IPS-18c (cell line): ENCODE results near the gene ACTG2.
"Not testable (repeated sequence)": the region's sequence is repeated elsewhere in the genome, so short reads cannot be mapped to it uniquely, and the experiment has no call there.

ENCODE experiments used
- H3K4me3 ChIP-seq: 2 replicates; pipeline ENCODE4 v1.7.0; 2013; ENCODE audit warnings: low read depth, mild to moderate bottlenecking, low read length, moderate library complexity; ENCODE audit not compliant: insufficient read depth
- H3K9me3 ChIP-seq: one replicate; pipeline ENCODE4 v1.6.1; 2013; ENCODE audit warnings: mild to moderate bottlenecking, low read length, moderate library complexity; ENCODE audit not compliant: control insufficient read depth, insufficient read depth

ACTG2 gene

GRCh38 chr2:73922681-73923080 is 29.9 kb downstream of the ACTG2 start:
- no peaks in the 10 kb centered on the region for H3K9me3 ChIP-seq
- H3K4me3 ChIP-seq: no peak overlapping the region

GRCh38 chr2:73925033-73925704 is 32.4 kb downstream of the ACTG2 start:
- Histone ChIP-seq H3K9me3 (no peaks in the 10 kb centered on the region), H3K4me3 (no peak overlapping the region)

- H3K9me3 ChIP-seq: no peaks in the 10 kb centered on the region
- no peak overlapping the region for H3K4me3 ChIP-seq
Observed at GRCh38 chr2:73925853-73926492, 33.2 kb downstream of the ACTG2 start.

GRCh38 chr2:73926493-73927327 is 33.9 kb downstream of the ACTG2 start, which contains the start of gene DGUOK:
Gene DGUOK (plus strand): TSS chr2:73926880. CDS start chr2:73926911, 31 bp downstream.
- H3K9me3 ChIP-seq: no peaks in the 10 kb centered on the region
- H3K4me3 ChIP-seq: peak within 1 kb of the TSS; percentile 100

GRCh38 chr2:73927344-73927743 is 34.5 kb downstream of the ACTG2 start:
- Histone ChIP-seq H3K4me3 (peak overlapping the region; percentile 100), H3K9me3 (no peaks in the 10 kb centered on the region)

GRCh38 chr2:73928963-73929347 is 36.1 kb downstream of the ACTG2 start:
- H3K9me3 ChIP-seq: no peaks in the 10 kb centered on the region
- H3K4me3 ChIP-seq: no peak overlapping the region

GRCh38 chr2:73930386-73930785 is 37.6 kb downstream of the ACTG2 start:
- no peaks in the 10 kb centered on the region for H3K9me3 ChIP-seq
- H3K4me3 ChIP-seq: no peak overlapping the region

- H3K4me3 ChIP-seq: no peak overlapping the region
- H3K9me3 ChIP-seq: no peaks in the 10 kb centered on the region
Observed at GRCh38 chr2:73931531-73932500, 39.0 kb downstream of the ACTG2 start.

GRCh38 chr2:73933194-73933593 is 40.4 kb downstream of the ACTG2 start:
- Histone ChIP-seq H3K9me3 (no peaks in the 10 kb centered on the region), H3K4me3 (no peak overlapping the region)

GRCh38 chr2:73935641-73936040 is 42.8 kb downstream of the ACTG2 start:
- no peaks in the 10 kb centered on the region for H3K9me3 ChIP-seq
- H3K4me3 ChIP-seq: no peak overlapping the region

- no peaks in the 10 kb centered on the region for H3K9me3 ChIP-seq
- no peak overlapping the region for H3K4me3 ChIP-seq
Observed at GRCh38 chr2:73937103-73937885, 44.5 kb downstream of the ACTG2 start.

- no peak overlapping the region for H3K4me3 ChIP-seq
Observed at GRCh38 chr2:73937899-73938298, 45.1 kb downstream of the ACTG2 start.

GRCh38 chr2:73938718-73939352 is 46.0 kb downstream of the ACTG2 start:
- no peak overlapping the region for H3K4me3 ChIP-seq

More at GRCh38 chr2:73937899-73938298, 45.1 kb downstream of the ACTG2 start:
- no peaks in the 10 kb centered on the region for H3K9me3 ChIP-seq

GRCh38 chr2:73939419-73939818 is 46.6 kb downstream of the ACTG2 start:
- Histone ChIP-seq H3K9me3 (no peaks in the 10 kb centered on the region), H3K4me3 (no peak overlapping the region)

More at GRCh38 chr2:73938718-73939352, 46.0 kb downstream of the ACTG2 start:
- no peaks in the 10 kb centered on the region for H3K9me3 ChIP-seq

GRCh38 chr2:73940066-73940465 is 47.3 kb downstream of the ACTG2 start:
- H3K4me3 ChIP-seq, H3K9me3 ChIP-seq: not testable (repeated sequence)

GRCh38 chr2:73942664-73943063 is 49.9 kb downstream of the ACTG2 start:
- no peak overlapping the region for H3K4me3 ChIP-seq
- no peaks in the 10 kb centered on the region for H3K9me3 ChIP-seq
